HG02981 (cell line): ENCODE results near the gene EIF4E.
"Not testable (repeated sequence)": the region's sequence is repeated elsewhere in the genome, so short reads cannot be mapped to it uniquely, and the experiment has no call there.

Source experiments
- ATAC-seq: cut with Tn5 transposase; IDR thresholded peaks from one replicate; pipeline ENCODE4 v1.9.1; 2021; ENCODE audit warnings: mild to moderate bottlenecking, moderate library complexity; ENCODE audit not compliant: unreplicated experiment

Gene EIF4E

GRCh38 chr4:98886382-98886781 is 42.6 kb downstream of the EIF4E start:
- not testable (repeated sequence) for ATAC-seq

GRCh38 chr4:98880884-98881283 is 48.0 kb downstream of the EIF4E start:
- not testable (repeated sequence) for ATAC-seq

- ATAC-seq, result no peak
Measured at GRCh38 chr4:98879515-98879914, 49.4 kb downstream of the EIF4E start.

GRCh38 chr4:98873059-98873458 is 55.9 kb downstream of the EIF4E start:
- no peak for ATAC-seq

- ATAC-seq, result not testable (repeated sequence)
Measured at GRCh38 chr4:98872120-98872906, 56.6 kb downstream of the EIF4E start.

- no peak for ATAC-seq
Measured at GRCh38 chr4:98867648-98868047, 61.3 kb downstream of the EIF4E start.

GRCh38 chr4:98865059-98865458 is 63.9 kb downstream of the EIF4E start:
- ATAC-seq, result no peak

- no peak for ATAC-seq
Measured at GRCh38 chr4:98864560-98864959, 64.4 kb downstream of the EIF4E start.

GRCh38 chr4:98862371-98862770 is 66.6 kb downstream of the EIF4E start:
- no peak for ATAC-seq

GRCh38 chr4:98861100-98861884 is 67.6 kb downstream of the EIF4E start:
- ATAC-seq, result no peak

GRCh38 chr4:98851806-98852205 is 77.1 kb downstream of the EIF4E start:
- ATAC-seq, result no peak

- no peak for ATAC-seq
Measured at GRCh38 chr4:98850937-98851336, 78.0 kb downstream of the EIF4E start.

- no peak for ATAC-seq
Measured at GRCh38 chr4:98848448-98848847, 80.5 kb downstream of the EIF4E start.

GRCh38 chr4:98845960-98846359 is 83.0 kb downstream of the EIF4E start:
- no peak for ATAC-seq

- not testable (repeated sequence) for ATAC-seq
Measured at GRCh38 chr4:98842917-98843316, 86.0 kb downstream of the EIF4E start.

- ATAC-seq, result no peak
Measured at GRCh38 chr4:98838977-98839618, 89.8 kb downstream of the EIF4E start.

GRCh38 chr4:98838531-98838930 is 90.4 kb downstream of the EIF4E start:
- no peak for ATAC-seq

GRCh38 chr4:98833384-98833783 is 95.5 kb downstream of the EIF4E start:
- ATAC-seq, result no peak

- ATAC-seq, result not testable (repeated sequence)
Measured at GRCh38 chr4:98831036-98831435, 97.9 kb downstream of the EIF4E start.
